HUDEP-2 (cell line): Measurements from ENCODE around the gene SMAD7.
A peak's percentile ranks its signal among the peaks of the same experiment; 100 is the strongest.

Source experiments
- DNase-seq, 76 experiments: peaks; one replicate each; lab custom pipeline; 2025; ENCODE audit not compliant: unreplicated experiment in 76 of 76; lab: John Stamatoyannopoulos, UW

The SMAD7 gene

DNA sequence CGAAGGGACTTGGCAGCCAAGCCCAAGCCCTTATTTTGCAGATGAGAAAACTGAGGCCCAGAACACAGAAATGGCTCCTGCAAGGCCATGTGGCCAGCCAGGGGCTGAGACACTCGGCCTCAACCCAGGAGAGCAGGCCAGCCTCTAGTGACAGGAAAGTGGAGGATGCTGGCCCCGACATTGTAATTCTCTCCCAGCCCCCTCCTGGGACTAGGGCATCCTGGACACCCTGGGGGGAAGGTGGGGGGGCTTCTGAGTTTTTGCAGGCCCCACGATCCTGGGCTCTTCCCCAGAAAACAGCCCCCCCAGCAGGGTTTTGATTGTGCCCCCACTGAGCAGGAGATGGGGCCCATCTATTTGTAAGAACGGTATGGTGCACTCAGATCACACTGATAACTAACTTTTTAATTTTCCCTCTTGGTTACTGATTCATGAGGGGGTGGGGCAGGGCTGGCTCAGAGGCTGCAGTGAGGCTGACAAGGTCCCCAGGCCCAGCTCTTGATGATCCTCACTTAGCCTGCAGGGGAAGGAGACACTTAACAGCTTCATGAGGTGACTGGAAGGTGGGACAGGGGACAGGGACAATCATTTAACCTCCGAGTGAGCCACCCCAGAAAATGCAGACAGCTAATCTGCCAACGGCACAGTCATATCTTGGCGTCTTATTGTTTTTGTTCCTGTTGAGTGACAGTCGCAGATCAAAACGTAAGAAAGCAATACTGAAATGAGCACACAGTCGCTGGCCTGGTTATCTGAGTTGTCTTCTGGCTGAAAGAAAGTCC lies 18.9 kb downstream of the SMAD7 start:
- peak in 3 of 76 experiments; percentile 15 to 25 (median 22) for DNase-seq

DNA sequence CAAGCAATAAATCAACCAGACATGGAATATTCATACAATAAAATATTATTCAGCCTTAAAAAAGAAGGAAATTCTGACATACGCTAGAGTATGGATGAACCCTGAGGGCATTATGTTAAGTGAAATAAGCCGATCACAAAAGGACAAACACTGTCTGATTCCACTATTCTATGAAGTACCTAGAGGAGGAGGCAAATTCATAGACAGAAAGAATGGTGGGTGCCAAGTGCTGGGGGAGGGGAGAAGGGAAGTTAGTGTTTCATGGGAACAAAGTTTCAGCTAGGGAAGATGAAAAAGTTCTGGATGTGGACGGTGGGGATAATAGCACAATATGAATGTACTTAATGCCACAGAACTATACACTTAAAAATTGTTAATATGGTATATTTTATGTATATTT lies 19.8 kb downstream of the SMAD7 start:
- no peak for DNase-seq

DNA sequence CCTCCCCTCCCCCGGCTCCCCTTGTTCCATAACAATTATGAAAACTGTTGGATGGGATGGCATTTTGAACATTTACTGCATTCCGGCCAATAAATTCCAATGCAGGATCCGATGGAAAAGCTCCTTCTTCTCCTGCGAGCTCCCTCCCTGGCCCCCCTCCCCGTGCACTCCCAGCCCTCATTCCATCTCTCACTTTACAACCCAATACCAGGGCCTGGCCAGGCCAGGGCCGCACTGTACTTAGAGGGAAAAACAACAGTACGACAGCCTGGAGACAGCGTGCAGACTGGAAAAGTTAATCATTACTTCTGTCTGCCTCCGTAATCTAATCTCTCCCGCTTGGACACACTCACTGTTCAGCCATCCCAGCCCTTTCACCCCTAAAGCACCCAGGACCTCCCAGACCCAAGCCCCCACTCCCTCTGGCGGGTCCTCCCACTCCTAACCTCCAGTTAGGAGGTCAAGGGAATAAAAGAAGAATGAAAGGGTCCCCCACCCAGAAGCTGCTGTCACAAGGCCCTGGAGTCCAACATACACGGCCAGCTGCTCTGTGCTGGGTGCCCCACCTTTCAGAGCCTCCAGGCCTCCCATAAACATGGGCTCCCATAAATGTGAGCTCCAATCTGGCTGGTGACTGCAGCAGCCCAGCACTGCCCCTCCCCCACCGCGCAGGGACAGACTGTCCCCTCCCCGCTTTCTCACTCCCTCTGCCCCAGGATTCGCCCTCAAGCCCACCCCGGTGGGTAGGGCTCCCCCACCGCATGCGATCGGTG lies 20.6 kb downstream of the SMAD7 start:
- no peak for DNase-seq

DNA sequence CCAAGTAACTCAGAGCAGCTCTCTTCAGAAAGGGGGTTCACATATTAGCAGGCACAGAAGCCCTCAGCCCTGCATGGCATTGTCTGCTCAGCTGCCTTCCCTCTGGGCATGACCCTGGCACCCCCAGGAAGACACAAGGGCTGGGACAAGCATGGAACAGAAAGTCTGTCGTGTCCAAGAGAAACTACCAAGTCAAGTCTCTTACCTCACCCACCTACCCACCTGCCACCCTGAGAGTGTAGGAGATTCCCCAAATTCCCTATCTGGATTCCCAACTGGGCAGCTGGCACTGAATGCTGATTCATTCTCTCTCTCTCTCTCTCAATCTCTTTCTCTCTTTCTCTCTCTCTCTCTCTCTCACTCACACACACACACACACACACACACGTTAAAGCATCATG lies 21.6 kb downstream of the SMAD7 start:
- no peak for DNase-seq

DNA sequence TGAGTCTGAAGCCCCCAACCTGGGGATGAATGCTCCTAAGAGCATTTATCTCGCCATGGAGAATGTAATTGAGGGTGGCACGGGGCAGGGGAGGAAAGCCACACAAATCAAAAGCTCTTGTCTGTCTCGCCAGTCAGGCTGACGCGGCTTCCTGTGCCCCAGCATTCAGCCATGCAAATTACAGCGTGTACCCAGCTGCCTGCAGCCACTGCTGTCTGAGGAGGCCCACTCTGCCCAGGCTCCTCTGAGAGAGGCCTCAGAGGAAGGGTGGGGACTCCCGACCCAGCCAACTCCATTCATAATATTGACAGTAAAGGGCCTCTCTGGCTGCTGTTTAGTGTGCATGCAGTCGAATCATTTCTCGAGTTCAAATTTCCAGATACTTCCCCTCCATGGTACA lies 22.0 kb downstream of the SMAD7 start:
- no peak for DNase-seq

DNA sequence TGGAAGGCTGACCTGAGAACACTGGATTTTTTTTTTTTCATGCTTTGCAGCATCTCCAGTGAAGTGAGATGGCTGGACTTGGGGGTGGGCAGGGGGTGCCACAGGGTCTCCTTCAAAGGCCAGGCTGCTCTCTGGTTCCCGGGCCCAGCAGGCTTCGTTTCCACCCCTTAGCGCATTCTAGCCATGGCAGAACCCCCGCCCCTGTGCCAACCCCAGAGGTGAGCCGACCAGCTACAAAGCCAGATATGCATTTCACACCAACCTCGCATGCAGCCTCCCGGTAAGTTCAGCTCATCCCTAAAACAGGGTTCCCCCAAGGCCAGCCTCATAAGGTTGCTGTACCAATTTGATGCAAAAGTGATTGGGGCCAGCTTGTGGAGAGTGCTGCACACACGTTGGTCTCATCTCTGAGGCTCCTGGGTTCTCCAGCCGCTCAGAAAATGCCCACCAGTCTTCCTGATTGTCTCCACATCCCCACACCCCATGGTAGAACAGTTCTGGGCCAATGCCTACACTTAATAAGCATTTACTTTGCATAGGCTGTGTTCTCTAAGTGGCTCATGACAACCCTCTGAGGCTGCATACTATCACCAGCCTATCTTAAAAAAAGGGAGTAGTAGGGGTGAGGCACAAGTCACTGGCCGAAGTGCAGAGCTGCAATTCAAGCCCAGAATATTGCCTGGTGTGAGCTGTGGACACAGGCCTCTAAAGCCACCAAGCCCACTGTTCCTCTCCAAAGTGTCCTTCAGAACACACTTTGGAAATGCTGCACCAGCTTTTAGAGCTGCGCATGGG lies 23.3 kb downstream of the SMAD7 start:
- peak in 1 of 76 experiments; percentile 21 for DNase-seq

DNA sequence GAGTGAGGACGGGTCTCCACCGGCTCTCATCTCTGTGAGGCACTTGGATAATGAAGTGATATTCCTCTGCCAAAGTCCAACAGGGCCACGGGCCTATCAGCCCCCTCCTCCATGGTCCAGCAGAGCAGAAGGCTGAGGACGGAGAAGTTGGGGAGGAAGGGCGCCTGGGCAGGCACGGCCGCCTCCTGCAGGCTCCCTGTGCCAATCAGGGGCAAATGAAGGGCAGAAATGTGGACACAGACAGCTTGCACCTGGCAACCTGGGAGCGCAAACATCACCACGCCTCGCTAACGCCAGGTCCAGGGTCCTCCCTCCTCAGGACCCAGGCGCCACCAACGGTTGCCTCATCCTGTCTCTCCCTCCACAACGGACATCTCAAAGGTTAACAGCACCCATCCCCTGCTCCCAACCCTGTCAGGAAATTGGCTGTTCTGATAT lies 24.3 kb downstream of the SMAD7 start:
- DNase-seq = no peak

DNA sequence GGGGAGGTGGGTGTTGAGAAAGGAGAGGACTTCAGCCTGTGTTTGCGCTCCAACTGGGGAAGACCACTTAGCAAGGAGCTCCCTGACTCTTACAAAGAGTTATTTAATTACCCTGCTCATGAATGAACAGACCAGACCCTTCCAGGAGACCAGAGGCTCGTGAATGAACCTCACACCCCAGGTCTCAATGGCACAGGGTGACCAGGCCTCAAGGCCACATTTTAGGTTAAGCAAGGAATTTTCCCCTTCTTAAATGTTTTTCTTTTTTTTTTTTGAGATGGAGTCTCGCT lies 25.3 kb downstream of the SMAD7 start:
- DNase-seq = no peak

DNA sequence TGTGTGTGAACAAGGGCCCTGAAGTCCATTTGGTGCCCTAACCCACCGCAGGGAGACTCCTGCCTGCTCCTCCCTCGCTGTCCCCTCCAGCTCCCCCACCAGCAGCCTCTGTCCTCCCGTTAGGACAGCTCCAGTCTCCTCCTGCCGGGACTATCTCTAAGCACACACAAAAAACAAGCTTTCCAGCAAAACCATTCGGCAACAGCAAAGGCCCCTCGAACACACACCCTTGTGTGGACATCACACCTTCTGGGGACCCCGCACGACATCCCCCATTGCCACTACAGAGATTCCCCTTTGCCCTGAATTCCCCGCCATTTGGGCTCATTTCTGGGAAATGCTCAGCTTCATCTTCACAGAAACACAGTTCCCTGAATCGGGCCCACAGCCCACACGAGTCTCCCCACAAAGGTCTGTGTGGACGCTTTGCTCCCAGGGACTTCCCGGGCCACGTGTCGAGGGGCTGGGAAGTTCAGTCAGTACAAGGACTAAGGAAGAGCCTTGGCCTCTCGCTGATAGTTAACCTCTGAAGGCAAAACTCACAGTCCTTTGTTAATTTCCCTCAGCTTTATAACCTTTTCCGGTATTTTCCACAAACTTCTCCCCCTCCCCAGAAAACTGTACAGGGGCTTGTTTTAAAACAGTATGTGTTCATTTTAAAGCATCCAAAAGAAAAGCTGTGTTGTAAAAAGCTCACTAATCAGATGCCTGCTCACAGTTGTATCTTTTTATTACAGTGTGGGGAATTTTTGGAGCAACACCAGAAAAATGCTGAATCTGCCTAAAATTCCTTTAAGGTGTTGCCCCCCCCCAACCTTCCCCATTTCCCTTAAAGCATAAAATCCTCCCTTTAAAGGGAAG lies 25.9 kb downstream of the SMAD7 start:
- DNase-seq = no peak

DNA sequence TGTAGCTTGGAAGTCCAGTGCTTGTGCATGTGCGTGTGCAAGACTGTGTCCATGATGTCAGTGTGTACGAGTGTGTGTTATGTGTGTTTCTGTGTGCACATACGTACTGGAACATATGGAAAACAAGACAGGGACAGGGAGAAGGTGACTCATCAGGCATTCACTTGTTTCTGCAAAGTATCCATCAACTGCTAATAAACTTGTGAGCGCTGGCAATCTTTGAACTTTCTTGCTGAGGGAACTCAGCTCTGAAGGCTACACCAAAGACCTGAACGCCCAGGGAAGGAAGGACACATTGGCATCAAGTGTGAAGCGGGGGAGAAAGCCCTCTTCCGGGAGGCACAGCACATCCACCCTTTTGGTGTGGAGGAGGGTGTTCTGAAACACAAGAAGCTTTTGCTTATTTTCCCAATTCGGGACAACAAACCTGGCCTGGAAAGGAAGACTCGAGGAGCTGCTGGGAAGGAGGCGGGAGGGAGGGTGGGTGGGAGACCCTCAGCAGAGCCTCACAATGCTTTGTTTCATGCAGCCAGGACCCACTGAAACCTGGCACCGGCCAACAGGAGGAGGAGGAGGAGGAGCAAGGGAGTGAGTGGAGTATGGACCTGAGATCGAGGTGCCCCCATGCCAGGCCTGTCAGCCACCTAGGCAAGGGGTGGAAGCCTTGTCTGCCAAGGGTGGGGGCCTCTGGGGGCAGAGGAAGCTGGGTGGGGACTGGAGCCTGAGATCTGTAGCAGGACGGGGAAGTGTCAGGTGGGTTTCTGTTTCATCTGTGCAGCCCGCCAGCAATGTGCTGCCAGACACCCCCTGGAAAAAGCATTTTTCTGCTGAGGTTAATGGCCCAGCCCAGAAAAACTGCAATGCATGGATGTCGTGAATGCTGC lies 26.8 kb downstream of the SMAD7 start:
- DNase-seq = no peak

DNA sequence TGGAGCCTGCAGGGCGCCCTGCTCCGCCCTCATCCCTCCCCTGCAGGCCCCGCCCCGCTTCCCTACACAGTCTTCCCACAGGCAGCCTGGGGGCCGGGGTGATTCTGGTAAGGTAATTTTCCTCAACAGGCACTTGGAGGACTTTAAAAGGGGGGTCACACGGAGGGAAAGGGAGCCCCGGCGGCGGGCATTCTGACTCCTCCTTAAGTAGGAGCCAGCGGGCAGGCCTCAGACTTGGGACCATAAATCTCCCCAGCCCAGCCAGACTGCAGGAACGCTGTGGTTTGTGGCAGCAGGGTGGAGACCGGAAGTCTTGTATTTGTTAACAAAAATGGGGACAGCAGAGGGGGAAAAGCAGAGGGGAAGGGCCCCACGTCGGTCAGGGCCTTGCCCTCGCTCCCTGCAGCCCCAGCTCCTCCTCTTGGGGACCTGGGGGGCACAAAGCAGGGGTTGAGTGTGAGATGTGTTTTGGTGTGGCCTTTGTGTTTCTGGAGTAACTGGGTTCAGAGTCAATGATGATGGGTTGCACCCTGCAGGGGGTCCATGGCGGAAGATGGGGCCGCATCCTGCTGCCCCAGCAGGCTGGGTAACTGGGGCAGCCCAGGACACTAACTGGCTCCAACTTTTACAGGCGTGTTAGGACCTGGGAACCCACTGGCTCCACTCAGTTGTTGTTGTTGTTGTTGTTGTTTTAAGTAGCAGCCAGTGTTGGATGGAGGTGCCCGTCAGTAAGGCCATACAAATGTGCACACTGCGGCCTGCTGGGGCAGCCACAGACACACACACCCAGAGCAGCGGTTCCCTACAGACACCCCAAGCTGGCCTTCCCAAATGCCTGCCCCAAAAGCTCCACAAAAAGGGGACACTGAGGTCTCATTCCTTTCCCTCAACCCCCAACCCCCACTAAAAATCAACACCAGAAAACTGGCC lies 27.7 kb downstream of the SMAD7 start:
- no peak for DNase-seq

DNA sequence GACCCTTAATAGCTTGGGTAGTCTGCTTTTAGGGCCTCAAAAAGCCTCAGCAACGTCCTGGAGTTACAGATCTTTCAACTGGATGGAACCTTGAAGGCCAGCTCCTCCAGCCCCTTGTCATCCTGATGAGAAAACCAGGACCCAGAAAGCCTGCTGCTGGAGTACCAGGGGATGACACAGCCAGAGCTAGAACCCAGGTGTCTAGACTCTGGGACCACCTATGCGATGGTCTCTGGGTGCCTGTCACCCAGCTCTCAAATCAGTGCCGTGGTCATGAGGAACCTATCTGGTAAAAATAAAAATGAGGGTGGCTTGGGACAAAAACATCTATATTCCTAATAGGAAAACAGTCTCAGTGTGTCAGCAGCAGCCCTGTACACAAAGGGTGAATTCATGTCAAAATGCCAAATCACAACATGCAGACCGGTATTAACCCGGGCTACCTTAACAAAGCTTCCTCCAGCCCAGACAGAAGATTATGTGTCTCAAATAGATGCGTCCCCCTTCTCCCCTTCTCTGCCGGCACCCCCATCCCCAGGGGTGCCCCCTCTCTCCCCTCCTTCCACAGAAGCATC lies 28.5 kb downstream of the SMAD7 start:
- no peak for DNase-seq

DNA sequence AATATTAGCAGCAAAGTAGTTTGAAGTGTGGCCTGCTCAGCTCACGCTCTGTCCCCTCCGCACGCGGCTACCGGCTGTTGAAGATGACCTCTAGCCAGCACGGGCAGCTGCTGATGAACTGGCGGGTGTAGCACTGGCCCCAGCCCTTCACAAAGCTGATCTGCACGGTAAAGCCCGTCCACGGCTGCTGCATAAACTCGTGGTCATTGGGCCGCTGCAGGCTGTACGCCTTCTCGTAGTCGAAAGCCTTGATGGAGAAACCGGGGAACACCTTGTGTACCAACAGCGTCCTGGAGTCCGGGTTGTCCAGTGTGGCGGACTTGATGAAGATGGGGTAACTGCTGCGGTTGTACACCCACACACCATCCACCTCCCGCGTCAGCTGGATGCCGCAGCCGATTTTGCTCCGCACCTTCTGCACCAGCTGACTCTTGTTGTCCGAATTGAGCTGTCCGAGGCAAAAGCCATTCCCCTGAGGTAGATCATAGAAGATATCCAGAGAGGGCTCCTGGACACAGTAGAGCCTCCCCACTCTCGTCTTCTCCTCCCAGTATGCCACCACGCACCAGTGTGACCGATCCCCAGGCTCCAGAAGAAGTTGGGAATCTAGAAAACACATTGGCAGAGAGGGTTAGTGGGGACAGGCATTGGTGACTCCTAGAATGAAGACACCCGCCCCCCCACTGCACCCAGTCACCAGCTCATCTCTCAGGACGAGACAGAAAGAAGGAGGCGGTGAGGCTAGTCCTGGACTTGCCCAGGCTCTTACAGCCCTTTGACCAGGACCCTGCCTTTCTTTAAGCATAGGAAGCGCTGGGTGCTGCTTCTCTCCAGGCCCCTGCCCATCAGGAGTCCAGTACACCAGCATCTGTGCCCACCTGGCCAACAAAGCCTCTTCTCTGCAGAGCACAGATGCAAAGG lies 29.2 kb downstream of the SMAD7 start:
- no peak for DNase-seq

DNA sequence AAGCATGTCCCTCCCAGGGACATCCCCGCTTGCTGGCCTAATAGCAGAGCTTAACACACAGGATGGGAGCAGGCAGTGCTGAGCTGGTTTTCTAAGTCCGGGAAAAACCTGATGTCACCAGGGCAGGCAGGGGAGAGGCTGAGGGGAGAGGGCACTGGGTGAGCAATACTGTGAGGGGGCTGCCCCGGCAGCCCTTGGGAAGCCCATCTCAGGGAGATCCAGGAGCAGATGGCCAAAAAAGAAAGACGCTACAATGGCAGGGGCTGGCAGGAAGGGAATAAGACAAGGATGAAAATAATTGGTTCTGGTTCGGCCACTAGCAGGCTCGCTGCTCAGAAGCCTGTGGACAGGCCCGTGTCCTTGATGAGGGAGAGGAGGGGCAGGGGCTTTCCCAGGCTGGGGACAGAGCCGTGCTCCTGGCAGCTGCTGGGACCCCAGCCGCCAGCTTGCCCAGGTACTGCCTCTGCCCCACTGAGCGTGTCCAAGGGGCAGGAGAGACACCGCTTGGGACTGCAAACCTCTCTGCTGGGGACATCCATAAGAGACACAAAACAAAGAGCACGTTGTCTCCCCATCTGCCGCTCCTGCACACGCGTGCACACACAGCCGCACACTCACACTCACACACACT lies 30.2 kb downstream of the SMAD7 start:
- DNase-seq = no peak

DNA sequence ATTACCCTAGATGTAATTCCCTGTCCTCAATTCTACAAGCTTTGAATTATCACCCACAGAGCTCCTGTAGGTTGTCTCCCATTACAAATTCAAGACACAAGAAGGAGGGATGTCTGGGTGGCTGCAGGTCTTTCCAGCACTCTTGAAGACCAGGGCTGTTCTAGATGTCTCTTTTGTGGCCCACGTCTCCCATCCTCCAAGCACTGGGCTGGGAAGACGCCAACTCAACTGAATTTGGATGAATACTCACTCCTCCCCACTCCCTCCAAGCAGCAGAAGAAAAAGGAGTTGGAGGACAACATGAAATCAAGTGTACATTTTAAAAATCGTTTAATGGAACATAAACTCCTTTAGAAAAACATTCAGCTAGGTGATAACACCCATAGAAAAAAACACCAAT lies 31.2 kb downstream of the SMAD7 start:
- no peak for DNase-seq

DNA sequence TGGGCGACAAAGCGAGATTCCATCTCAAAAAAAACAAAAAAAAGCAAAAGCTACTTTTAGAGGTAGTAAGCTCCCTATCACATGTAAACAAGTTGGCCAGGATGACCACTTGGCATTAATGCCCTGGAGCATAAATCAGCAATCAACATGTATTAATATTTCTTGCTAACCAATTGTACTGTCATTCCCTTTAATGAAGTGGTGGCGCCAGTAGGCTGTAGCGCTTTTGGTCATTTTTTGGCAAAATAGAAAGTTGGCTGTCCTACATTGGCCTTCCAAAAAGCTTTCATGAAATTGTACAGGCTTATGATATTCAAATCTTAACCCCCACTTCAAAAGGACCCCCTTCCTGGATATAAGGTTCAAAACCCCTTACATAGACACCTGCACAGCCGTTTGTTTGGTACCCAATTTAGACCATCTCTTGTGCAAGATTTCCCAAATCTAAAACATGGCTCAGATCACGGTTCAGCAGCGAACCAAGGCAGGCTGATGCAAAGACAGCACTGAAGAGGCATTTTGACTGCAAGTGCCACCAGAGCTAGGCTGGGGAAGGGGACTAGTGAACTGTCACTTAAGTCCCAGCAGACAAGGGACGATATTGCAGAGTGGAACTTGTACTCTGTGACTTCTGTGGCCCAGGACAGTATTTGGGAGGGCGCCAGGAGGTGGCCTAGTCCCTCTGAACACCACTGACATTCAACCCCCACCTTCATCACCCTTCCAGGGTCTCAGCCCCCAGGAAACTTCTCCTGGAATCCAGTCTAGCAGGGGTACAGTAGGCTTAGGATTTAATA lies 31.9 kb downstream of the SMAD7 start:
- no peak for DNase-seq
